Stimulated activated CD4-positive, alpha-beta T cell treated with anti-CD3 and anti-CD28 coated beads, Interleukin-2, amount 100 ng/mL, for 48 hours (primary cell): ENCODE results near the gene CLDN18.

Experiments used
- DNase-seq, 2 donors: peaks; one replicate each; pipeline ENCODE4 v3.0.0-alpha.2; 2020

The CLDN18 gene

DNA sequence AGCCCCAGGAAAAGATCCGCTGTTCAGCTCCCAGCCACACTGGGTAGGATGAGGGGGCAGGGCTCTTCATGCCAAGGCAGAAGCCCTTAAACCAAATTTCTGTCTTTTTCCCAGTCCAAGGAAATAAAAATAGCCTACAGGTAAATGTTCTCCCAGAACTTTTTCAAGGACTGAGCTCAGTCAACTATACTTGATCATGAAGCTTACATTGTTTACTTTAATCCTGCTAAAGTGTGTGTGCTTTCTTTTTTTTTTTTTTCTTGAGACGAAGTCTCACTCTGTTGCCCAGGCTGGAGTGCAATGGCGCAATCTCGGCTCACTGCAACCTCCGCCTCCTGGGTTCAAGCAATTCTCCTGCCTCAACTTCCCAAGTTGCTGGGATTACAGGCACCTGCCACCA lies 17.9 kb downstream of the CLDN18 start:
- DNase-seq: no peak

DNA sequence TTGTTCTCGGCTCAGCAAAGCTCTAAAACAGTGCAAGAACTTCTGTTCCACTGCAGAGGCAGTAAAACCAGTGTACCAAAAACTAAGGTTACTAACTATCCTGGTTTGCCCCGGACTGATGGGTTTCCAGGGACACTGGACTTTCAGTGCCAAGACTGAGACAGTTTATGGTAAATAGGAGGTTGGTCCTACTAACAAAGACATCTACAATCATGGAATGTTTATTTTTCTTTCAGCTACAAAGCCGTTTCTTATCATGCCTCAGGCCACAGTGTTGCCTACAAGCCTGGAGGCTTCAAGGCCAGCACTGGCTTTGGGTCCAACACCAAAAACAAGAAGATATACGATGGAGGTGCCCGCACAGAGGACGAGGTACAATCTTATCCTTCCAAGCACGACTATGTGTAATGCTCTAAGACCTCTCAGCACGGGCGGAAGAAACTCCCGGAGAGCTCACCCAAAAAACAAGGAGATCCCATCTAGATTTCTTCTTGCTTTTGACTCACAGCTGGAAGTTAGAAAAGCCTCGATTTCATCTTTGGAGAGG lies 20.8 kb downstream of the CLDN18 start:
- DNase-seq: no peak

DNA sequence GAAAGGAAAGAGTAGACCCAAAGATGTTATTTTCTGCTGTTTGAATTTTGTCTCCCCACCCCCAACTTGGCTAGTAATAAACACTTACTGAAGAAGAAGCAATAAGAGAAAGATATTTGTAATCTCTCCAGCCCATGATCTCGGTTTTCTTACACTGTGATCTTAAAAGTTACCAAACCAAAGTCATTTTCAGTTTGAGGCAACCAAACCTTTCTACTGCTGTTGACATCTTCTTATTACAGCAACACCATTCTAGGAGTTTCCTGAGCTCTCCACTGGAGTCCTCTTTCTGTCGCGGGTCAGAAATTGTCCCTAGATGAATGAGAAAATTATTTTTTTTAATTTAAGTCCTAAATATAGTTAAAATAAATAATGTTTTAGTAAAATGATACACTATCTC lies 21.6 kb downstream of the CLDN18 start:
- DNase-seq: no peak

DNA sequence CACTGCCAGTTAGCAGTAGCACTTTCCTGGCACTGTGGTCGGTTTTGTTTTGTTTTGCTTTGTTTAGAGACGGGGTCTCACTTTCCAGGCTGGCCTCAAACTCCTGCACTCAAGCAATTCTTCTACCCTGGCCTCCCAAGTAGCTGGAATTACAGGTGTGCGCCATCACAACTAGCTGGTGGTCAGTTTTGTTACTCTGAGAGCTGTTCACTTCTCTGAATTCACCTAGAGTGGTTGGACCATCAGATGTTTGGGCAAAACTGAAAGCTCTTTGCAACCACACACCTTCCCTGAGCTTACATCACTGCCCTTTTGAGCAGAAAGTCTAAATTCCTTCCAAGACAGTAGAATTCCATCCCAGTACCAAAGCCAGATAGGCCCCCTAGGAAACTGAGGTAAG lies 22.6 kb downstream of the CLDN18 start:
- no peak for DNase-seq

DNA sequence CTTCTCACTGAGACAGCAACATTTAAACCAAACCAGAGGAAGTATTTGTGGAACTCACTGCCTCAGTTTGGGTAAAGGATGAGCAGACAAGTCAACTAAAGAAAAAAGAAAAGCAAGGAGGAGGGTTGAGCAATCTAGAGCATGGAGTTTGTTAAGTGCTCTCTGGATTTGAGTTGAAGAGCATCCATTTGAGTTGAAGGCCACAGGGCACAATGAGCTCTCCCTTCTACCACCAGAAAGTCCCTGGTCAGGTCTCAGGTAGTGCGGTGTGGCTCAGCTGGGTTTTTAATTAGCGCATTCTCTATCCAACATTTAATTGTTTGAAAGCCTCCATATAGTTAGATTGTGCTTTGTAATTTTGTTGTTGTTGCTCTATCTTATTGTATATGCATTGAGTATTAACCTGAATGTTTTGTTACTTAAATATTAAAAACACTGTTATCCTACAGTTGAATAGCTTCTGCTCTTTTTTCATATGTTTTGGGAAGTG lies 23.3 kb downstream of the CLDN18 start:
- no peak for DNase-seq

DNA sequence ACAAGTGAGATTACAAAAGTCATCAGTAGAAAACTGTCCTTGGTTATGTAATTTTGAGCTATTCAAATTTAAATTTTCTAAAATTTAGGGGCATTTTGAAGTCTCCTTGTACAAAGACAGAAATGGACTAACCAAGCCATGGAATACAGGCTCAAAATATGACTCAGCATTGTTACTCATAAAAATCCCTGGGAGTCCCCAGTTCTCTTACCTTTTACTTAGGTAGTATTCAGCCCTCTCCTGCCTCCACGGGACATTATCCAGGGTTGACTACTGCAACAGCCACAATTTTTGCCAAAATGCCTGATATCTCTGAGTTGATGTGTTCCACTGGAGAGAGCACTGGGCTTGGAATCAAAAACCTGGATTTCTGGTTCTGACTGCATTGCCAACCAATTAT lies 25.0 kb downstream of the CLDN18 start:
- no peak for DNase-seq

DNA sequence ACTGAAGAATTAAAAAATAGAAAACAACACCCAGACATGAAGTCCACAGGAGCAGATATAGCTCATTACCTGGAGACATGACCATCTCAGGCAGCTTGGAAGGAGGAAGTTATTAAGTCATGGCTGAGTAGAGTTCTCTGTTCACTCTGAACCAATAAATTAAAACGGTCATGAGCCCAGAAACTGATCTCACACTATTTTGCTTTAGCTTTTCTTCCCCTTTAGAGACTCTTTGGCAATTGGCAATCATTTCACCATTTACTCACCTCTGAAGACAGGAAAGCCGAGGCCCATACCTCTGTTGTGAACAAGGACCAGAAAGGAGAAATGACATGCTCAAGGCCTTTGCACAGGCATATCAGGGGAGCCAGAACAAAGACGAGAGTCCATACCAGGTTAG lies 26.6 kb downstream of the CLDN18 start:
- no peak for DNase-seq

DNA sequence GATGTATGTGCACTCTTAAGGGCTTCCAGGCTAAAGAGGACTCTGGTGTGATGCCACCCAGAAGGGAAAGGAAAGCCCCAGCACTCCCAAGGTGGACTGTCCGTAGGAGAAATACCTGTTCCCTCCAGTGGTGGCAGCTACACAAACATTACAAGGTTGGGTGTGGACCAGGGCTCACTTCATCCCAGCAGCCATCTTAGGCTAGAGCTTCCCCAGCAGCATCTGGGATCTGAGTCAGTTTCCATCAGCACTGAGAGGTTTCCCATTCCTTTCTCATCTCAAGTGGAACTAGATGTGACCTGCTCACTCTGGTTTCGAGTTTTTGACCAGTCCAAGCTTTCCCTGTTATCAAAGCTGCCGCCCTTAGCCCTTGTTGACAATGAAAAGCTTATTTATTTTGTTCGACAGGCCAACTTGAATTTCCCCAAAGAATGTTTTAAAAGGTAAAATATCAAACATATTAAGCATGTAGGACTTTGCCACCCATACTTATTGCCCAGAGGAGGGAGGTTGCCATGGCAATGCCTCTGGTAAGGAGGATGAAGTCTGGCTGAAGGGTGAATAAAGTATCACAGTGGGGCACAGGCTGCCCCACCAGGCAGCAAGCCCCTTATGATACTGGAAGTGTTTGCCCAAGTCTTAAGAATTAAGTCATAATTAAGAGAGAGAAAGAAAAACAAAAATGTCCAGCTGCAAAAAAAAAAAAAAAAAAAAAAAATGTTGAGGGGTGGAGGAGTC lies 28.9 kb downstream of the CLDN18 start:
- DNase-seq: no peak

DNA sequence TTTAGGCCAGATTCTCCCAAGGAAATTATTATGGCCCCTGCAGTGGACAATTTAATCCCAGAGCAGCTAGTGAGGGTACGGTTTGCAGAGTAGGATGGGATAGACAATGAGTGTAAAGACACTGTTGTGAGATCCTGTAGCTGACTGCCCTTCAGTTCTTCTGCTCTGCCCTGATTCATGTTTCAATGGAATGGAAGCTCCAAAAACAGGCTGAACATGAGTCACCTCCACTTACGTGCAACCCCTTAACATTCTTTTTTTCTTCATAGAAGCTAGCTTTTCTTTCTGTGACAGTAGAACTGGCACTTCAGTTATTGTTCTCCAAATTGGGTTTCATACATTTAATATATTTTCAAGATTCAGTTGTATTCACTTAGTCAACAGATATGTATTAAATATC lies 32.1 kb downstream of the CLDN18 start:
- no peak for DNase-seq

DNA sequence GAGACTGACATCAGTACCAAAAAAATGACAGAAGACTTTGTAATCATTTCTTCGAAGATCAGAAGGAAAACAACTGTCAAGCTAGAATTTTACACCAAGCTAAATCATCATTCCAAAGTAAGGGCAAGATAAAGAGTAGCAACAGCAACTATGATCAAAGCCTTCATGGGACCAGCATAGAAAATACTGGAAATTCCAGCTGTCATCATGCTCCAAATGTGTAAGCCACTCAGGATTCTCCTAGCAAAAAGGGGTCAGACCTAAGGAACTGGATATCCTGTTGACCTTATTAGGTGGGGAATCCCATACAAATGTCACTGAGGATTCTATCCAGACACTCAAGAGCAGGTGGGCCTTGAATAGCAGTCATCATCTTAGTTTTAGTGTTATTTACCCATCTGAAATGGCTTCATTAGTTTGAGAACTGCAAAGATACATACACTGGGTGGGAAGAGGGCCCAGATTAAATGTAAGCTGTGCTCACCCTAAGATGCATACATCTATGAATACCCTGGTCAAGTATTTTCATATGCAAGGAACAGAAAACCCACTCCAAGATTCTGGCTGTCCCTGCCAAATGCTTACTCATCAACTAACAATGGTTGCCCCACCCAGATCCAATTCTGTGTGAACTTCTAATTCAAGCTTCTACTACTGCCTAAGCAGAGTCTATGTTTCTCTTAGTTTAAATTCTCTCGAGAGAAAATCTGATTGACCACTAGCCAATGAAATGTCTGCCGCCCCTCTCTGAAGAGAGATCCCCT lies 33.5 kb downstream of the CLDN18 start:
- DNase-seq: no peak

DNA sequence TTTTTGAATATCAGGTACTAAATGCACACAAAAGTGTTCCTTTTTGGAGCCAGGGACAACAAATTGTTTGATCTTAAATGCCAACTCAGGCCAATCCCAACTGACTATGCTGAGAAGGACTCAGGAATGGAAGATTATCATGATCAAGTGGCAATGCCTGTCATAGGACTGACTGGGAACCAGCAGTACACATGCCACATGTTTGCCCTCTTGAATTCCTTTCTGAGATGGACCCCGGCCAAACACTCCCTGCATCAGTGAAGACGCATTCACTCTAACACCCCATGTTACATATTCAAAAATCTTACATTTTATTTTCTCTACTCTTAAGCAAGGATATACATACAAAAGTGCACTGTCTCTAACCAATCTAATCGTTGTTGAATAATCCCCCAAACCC lies 36.1 kb downstream of the CLDN18 start:
- no peak for DNase-seq

DNA sequence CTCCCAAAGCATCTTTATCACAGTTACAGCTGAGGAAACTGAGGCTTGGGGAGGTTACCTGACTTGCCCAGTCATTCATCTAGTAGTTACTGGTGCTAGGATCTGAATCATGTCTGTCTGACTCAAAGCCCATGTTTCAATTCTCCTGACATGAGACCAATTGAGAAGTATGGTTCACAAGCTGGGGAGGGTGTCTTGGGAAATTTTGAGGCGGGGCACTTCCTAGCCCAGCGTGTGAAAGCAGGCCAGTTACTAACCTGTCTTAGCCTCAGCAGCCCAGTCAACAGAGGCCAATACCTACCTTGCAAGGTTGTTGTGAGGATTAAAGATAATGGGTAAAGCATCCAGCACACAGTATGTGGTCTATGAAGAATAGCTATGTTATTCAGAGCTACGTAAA lies 37.0 kb downstream of the CLDN18 start:
- DNase-seq: no peak

DNA sequence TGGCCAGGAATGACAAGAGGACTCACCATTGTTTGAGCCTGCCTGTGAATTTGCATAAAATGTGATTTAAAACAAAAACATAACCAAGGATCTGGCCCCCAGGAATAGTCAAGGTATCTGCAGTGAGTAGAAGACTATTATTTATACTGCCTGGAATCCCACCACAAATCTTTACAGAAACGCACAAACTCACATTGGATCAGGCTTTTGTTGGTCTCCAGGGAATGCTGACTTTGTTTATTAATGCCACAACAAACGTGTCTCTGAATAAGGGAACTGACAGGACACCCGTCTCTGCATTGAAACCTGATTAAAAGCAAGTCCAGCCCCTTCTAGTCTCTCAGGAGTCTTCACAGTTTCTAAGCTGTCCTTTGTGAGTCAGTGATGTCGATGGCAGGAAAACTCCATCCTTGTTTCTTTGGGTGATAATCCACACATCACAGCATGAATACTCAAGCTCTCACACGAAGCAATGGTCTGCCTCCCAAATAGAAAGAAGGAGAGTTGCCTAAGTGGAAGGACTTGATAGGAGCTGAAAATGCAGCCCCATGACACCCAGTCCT lies 37.7 kb downstream of the CLDN18 start:
- DNase-seq: no peak

DNA sequence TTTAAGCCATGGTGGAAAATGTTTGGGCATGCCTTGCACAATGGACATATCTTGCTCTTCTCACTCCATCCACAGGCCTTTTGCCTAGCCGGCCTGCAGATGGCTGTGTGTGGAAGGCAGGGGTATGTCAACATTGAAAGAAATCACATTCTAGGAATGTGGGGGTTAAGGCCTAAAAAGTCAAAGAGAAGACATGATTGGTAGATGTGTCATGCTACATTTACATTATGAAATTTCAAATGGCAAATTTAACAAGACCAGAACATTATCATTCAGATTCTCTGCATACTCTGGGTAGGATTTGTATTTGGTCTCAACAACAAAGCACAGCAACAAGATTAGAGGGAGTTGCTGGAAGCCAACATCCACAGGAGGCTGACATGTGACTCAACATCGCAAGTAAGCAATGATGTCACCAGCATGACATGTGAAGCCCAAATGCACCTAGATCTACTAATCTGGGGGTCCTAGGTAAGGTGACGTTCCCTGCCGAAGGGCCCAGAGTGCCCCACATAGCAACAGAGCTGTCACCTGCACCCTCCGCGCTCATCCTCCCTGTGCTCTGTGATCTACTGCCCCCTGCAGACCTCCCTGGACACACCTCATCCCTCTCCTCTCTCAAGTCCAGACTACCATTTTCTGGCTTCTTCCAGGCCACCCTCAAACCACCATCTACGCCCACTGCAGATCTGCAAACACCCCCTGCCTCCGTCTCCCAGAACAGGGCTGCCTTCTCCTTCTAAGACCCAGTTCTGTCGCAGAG lies 39.4 kb downstream of the CLDN18 start:
- no peak for DNase-seq

DNA sequence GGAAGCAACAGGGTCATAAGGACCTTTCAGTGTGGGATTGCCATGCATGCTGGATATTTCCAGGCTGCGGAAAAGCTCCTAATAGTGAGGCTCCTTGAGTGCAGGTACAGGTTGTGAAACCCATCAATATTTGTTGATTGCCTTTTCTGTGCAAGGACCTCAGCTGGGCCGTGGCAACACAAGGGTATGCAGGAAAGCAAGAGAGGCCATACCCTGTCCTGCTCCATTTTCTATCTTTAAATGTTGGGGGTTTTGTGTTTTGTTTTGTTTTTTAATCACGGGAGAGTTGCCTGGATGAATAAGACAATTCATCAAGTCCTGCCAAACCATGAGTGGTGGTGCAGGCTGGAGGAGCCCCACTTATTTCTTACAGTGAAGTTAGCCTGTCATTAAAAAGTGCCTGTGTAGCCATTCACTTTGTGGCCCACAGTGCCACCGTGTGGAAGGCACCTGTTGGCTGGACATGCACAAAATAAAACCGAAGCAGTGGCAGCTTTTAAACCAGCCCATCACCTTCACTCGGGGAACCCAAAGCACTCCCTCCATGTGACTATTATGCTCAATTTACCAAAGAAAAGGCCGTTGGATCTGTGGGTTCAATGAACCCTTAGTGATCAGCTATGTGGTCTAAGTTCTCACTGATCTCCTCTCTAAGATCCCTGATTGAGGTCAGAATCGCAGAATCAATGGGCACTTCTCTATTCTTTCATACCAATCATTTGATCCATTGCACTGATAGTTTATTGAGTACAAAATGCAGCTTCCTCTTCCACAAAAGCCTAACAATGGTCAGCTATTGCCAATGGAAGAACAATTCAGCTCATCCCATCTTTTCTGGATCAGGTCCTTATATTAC lies 42.2 kb downstream of the CLDN18 start:
- DNase-seq: peak in 1 of 2 donors; percentile 15

DNA sequence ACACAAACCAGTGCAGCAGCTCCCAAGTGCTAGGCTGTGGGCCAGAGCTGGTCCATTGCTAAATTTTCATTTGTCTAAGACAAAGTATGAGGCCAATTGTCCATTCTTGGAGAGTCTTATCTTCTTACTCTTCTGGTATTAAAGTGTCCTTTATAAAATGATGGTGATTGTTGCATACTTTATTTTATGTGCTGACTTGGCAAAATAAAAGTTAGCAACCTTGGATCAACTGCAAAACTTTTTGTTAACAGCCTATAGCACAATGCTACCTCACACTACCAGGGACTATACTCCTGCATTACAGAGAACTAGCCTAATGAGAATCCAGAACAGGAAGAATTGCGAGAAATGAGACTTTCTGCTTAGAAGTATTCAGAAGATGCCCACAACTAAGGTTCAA lies 44.1 kb downstream of the CLDN18 start:
- no peak for DNase-seq

DNA sequence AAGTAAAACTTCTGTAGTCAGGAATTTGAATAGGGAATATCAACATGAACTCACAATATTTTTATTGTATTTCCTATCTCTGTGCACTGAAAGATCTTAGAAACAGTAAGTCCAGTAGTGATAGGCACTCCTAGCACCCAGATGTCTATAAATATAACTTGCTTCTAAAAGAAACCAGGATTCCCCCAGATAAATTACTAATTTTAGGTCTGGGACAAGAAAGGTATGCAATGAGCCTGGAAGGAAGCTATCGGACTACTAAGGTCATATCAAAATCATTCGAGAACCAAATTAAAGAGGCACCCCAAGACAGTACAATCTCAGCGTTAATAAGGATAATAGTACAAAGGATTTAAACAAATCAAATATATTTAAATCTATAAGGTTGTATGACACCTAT lies 47.4 kb downstream of the CLDN18 start:
- DNase-seq: no peak

DNA sequence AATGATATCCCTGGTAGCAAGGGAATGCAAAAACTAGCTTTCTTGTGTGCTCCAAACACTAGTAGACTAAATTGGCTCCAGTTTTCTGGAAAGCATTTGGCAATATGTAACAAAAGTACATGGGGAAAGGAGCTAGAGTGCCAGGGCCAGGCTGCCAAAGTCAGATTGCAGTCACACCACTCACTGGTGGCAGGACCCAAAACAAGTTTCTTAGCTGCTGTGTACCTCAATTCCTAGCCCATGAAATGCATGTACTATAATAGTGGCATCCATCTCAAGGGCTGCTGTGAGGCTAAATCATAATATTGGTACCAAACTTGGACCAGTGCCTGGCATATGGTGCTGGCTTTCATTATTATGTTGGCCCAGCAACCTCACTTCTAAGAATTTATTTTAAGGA lies 49.3 kb downstream of the CLDN18 start:
- DNase-seq: no peak

DNA sequence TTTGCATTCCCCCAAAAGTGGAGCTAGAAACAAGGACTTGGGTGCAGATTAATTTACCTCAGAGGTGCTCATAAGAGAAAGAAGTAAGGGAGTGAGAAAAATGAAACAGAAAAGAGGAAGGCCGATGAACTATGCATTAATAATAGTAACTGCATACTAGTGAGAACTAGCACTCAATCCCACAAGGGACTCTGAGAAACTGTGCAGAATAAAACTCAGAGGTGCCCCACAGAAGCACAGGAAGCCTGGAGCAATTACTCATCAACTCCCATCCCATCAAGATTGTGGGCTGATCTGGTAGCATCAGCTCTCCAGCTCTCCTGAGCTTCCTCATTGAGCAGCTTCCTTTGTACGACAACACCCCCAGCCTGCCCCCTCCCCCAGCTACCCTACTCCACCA lies 50.8 kb downstream of the CLDN18 start:
- no peak for DNase-seq

DNA sequence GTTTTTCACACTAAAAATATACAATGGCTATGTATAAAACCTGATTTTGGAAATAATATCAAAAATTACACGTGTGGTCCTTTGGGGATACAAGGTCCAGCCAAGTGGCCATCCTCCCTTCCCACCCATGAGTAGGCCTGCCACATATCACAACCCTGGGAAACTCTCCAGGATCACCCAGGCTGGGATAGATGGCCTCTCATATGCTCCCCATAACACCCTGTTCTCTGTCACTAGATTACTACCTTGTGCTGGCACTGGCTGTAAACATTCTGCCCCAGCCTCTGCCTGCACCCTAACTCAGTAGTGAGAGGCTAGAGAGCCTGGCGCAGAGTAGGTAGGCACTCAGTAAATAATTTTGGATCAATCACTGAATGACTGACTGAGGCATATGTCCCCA lies 52.1 kb downstream of the CLDN18 start:
- no peak for DNase-seq

DNA sequence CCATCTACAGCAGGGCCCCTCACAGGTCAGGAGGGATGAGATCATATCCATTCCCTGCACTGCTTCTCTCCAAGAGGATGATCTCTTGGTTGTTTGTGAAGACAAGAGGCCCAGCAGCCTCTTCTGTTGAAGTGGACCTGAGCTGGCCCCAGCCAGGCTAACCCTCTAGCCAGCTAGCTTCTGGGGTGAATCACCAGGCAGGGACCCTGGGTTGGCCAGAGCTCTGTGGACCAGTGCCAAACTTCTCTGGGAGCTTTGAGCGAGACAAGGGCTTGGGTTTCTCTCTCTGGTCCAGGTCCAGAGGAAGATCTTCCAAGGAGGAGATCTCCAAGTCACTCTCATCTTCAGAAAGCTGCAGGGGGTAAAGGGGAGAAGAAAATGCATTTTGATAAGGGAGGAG lies 52.7 kb downstream of the CLDN18 start:
- DNase-seq: no peak

DNA sequence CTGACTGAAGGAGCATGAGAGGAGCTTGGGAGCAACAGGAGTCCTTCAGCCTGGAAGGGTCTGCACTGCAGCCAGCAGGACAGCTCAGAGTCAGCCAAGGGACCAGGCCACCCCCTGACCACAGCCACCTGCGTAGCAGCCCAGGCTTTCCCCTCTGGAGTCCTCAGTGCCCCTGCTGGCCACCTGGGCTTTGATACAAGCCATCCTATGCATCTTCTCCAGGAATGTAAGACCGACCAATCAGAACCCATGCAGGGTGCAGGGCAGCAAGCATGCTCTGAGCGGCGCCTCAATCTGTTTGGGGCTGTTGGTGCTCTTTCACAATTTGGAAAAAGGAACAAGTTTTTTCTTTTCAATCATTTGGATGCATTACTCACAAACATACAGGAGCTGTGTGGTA lies 53.5 kb downstream of the CLDN18 start:
- DNase-seq: no peak
